Right lobe of liver (tissue), 6 donors: Measurements from ENCODE around the gene SPAG6. TPM values are rescaled to one million over a fixed set of nuclear protein-coding genes. Genes with fewer than 3 reads are reported as not detected.

Source experiments
- ATAC-seq, 4 donors: fragments of 200-7000 bp; cut with Tn5 transposase; one replicate each; pipeline ENCODE4 v1.9.1; 2020; ENCODE audit warnings: mild to moderate bottlenecking in 4 of 4, moderate library complexity in 4 of 4
- DNase-seq, 3 donors: peaks; one replicate each; pipeline ENCODE4 v3.0.0-alpha.2; 2020
- H3K27ac ChIP-seq, 3 donors: fragments of 200-600 bp; one replicate each; pipeline ENCODE4 v1.8.0; 2022
- H3K27me3 ChIP-seq, 2 donors: fragments of 200-600 bp; one replicate each; pipeline ENCODE4 v1.8.0; 2022
- H3K36me3 ChIP-seq, 4 donors: fragments of 200-600 bp; sonication (generic) in 1 of 4; one replicate each; pipeline versions ENCODE4 v1.5.1 to v1.8.0; 2017 to 2022; ENCODE audit warnings: control low read depth in 1 of 4
- H3K4me1 ChIP-seq, 4 donors: fragments of 200-600 bp; sonication (generic) in 1 of 4; one replicate each; pipeline versions ENCODE4 v1.5.1 to v1.8.0; 2017 to 2022; ENCODE audit warnings: control low read depth in 1 of 4
- H3K4me3 ChIP-seq, 3 donors: fragments of 200-600 bp; one replicate each; pipeline ENCODE4 v1.8.0; 2022
- H3K9me3 ChIP-seq, 4 donors: fragments of 200-600 bp; sonication (generic) in 1 of 4; one replicate each; pipeline versions ENCODE4 v1.5.1 to v1.8.0; 2017 to 2022; ENCODE audit warnings: control low read depth in 1 of 4
- POLR2A ChIP-seq: fragments of 450-650 bp; IDR thresholded peaks from one replicate; pipeline ENCODE4 v1.6.1; 2017; ENCODE audit warnings: antibody characterized with exemption, mild to moderate bottlenecking
- WGBS: methylation state at CpG from one replicate; pipeline ENCODE4 v1.1.6; 2018; ENCODE audit warnings: low coverage, low lambda C conversion rate; ENCODE audit not compliant: insufficient coverage; ENCODE audit errors: missing lambda C conversion rate; 5-methylcytosine and 5-hydroxymethylcytosine counted together
- intact Hi-C, 2 donors: fragments of 100-400 bp; cut with DNase I; formaldehyde crosslinking; loops; one replicate each; pipeline versions ENCODE4 v1.11.2 to v1.14.1; 2022
- total RNA-seq, 6 experiments: library from RNA; depleted of rRNA in 2 of 6; stranded (reverse); fragments of >200 nt in 2 of 6; fragmentation: NEBNext Ultra II Directional in 3 of 6; extraction: Animal tissue kit (Norgen Biotek cat#: 25700) in 3 of 6; gene quantifications; one replicate each; pipeline versions ENCODE4 v1.1.0 to v1.2.4, GENCODE V29; 2016 to 2023
- TF ChIP-seq, protein P1 (sequence below), 4 donors: fragments of 200-600 bp in 3 of 4; fragments of 450-650 bp in 1 of 4; IDR thresholded peaks; one replicate each; pipeline versions ENCODE4 v1.5.1 to v1.8.0; 2016 to 2022; ENCODE audit warnings: antibody characterized with exemption in 4 of 4, mild to moderate bottlenecking in 2 of 4
- donor health status: DM: no; HTN: yes; CAD: no.
- donor health status: DM: no; HTN: no; CAD: no.
- donor health status: DM: no; HTN: no; CAD: no.
- donor health status: DM: no; HTN: yes; CAD: no.
- donor health status: DM: no; HTN: yes; CAD: no.

The SPAG6 gene
- total RNA-seq, 6 experiments from 2014 or later: not detected

GRCh38 chr10:22329150-22329549 lies 16.1 kb upstream of the SPAG6 start:
- TF ChIP-seq, protein P1, sequence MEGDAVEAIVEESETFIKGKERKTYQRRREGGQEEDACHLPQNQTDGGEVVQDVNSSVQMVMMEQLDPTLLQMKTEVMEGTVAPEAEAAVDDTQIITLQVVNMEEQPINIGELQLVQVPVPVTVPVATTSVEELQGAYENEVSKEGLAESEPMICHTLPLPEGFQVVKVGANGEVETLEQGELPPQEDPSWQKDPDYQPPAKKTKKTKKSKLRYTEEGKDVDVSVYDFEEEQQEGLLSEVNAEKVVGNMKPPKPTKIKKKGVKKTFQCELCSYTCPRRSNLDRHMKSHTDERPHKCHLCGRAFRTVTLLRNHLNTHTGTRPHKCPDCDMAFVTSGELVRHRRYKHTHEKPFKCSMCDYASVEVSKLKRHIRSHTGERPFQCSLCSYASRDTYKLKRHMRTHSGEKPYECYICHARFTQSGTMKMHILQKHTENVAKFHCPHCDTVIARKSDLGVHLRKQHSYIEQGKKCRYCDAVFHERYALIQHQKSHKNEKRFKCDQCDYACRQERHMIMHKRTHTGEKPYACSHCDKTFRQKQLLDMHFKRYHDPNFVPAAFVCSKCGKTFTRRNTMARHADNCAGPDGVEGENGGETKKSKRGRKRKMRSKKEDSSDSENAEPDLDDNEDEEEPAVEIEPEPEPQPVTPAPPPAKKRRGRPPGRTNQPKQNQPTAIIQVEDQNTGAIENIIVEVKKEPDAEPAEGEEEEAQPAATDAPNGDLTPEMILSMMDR (IDR thresholded peaks at IDR 0.05): no peak
- TF ChIP-seq POLR2A: no peak
- Histone ChIP-seq H3K36me3 (peaks cover 0 to 20% (median 10%) of the 10 kb centered on the region in 4 donors), H3K4me1 (peaks cover 0 to 9% (median 0%) of the 10 kb centered on the region in 4 donors), H3K27me3 (no peaks in the 10 kb centered on the region), H3K27ac (no peak overlapping the region), H3K9me3 (no peaks in the 10 kb centered on the region), H3K4me3 (no peak overlapping the region)
- no peak for DNase-seq
- ATAC-seq: no peak
- WGBS: 96% methylated on average over 3 of the region's 3 CpGs
- intact Hi-C loops: no loop called here

GRCh38 chr10:22332116-22332692 lies 13.1 kb upstream of the SPAG6 start:
- H3K9me3 ChIP-seq: no peaks in the 10 kb centered on the region
- peaks cover 0 to 20% (median 10%) of the 10 kb centered on the region in 4 donors for H3K36me3 ChIP-seq
- 92% methylated on average over 7 of the region's 7 CpGs for WGBS
- ATAC-seq (no peak), DNase-seq (no peak)
- TF ChIP-seq, protein P1 (IDR thresholded peaks at IDR 0.05): no peak
- TF ChIP-seq POLR2A: no peak
- peaks cover 6 to 24% of the 10 kb centered on the region in 2 donors for H3K27me3 ChIP-seq
- no peak overlapping the region for H3K4me3 ChIP-seq
- H3K27ac ChIP-seq: no peak overlapping the region
- intact Hi-C loops: no loop called here
- peaks cover 0 to 23% (median 0%) of the 10 kb centered on the region in 4 donors for H3K4me1 ChIP-seq

GRCh38 chr10:22333167-22333974 lies 11.9 kb upstream of the SPAG6 start:
- 47% methylated on average over 25 of the region's 25 CpGs for WGBS
- Histone ChIP-seq H3K4me1 (peaks cover 0 to 23% (median 0%) of the 10 kb centered on the region in 4 donors), H3K36me3 (peaks cover 0 to 15% (median 8%) of the 10 kb centered on the region in 4 donors), H3K4me3 (no peak overlapping the region), H3K27ac (no peak overlapping the region), H3K27me3 (peaks cover 7 to 35% of the 10 kb centered on the region in 2 donors), H3K9me3 (no peaks in the 10 kb centered on the region)
- DNase-seq (no peak), ATAC-seq (no peak)
- intact Hi-C loops: no loop called here
- TF ChIP-seq, protein P1 (IDR thresholded peaks at IDR 0.05): no peak
- no peak for TF ChIP-seq POLR2A

GRCh38 chr10:22333975-22334282 lies 11.4 kb upstream of the SPAG6 start:
- Histone ChIP-seq H3K4me1 (peaks cover 0 to 23% (median 0%) of the 10 kb centered on the region in 4 donors), H3K9me3 (no peaks in the 10 kb centered on the region), H3K36me3 (peaks cover 0 to 14% (median 6%) of the 10 kb centered on the region in 4 donors), H3K27ac (no peak overlapping the region), H3K4me3 (no peak overlapping the region), H3K27me3 (peaks cover 7 to 41% of the 10 kb centered on the region in 2 donors)
- 45% methylated on average over 5 of the region's 16 CpGs for WGBS
- intact Hi-C loops: no loop called here
- ATAC-seq: no peak
- TF ChIP-seq, protein P1 (IDR thresholded peaks at IDR 0.05): no peak
- TF ChIP-seq POLR2A: no peak
- DNase-seq: no peak
